ENCODE data around the gene PTPRM. TPM values are rescaled to one million over a fixed set of nuclear protein-coding genes. Genes with fewer than 3 reads are reported as not detected.

Gene PTPRM
- total RNA-seq, 1 donor = 84.7 TPM

- H3K27me3 ChIP-seq (ENCODE audit: insufficient read depth, low read length) = no peaks in the 10 kb centered on the region
- no peaks in the 10 kb centered on the region for H4K20me1 ChIP-seq (ENCODE audit: insufficient read depth, low read length)
- H2AFZ ChIP-seq (ENCODE audit: low read length) = no peak overlapping the region
- no peaks in the 10 kb centered on the region for H3K79me2 ChIP-seq (ENCODE audit: insufficient read depth, low read length)
- no peak for DNase-seq (ENCODE audit: insufficient read length, low spot score, missing footprints)
- H3K36me3 ChIP-seq (ENCODE audit: insufficient read depth, low read length) = no peaks in the 10 kb centered on the region
- H3K9me3 ChIP-seq (ENCODE audit: low read depth, low read length) = no peaks in the 10 kb centered on the region
- H3K27ac ChIP-seq (ENCODE audit: low read depth, low read length) = no peak overlapping the region
- no peaks in the 10 kb centered on the region for H3K4me1 ChIP-seq (ENCODE audit: insufficient read depth, low read length)
- TF ChIP-seq CTCF (IDR thresholded peaks at IDR 0.05; ENCODE audit: extremely low read depth, low read depth, low read length) = no peak
- H3K4me3 ChIP-seq (ENCODE audit: insufficient read depth, low read length) = no peak overlapping the region
- H3K4me2 ChIP-seq (ENCODE audit: insufficient read depth, low read length) = no peak overlapping the region
Observed at GRCh38 chr18:7878265-7879211, 311.4 kb downstream of the PTPRM start.

- Histone ChIP-seq H3K79me2 (ENCODE audit: insufficient read depth, low read length) (no peaks in the 10 kb centered on the region), H2AFZ (ENCODE audit: low read length) (no peak overlapping the region), H3K4me2 (ENCODE audit: insufficient read depth, low read length) (no peak overlapping the region), H4K20me1 (ENCODE audit: insufficient read depth, low read length) (no peaks in the 10 kb centered on the region), H3K4me3 (ENCODE audit: insufficient read depth, low read length) (no peak overlapping the region), H3K36me3 (ENCODE audit: insufficient read depth, low read length) (no peaks in the 10 kb centered on the region), H3K27ac (ENCODE audit: low read depth, low read length) (no peak overlapping the region), H3K4me1 (ENCODE audit: insufficient read depth, low read length) (no peaks in the 10 kb centered on the region), H3K27me3 (ENCODE audit: insufficient read depth, low read length) (no peaks in the 10 kb centered on the region), H3K9me3 (ENCODE audit: low read depth, low read length) (no peaks in the 10 kb centered on the region)
- DNase-seq (ENCODE audit: insufficient read length, low spot score, missing footprints) = no peak
- no peak for TF ChIP-seq CTCF (IDR thresholded peaks at IDR 0.05; ENCODE audit: extremely low read depth, low read depth, low read length)
Observed at GRCh38 chr18:7879717-7880116, 312.6 kb downstream of the PTPRM start.

- Histone ChIP-seq H3K4me3 (ENCODE audit: insufficient read depth, low read length) (no peak overlapping the region), H3K4me2 (ENCODE audit: insufficient read depth, low read length) (no peak overlapping the region), H3K79me2 (ENCODE audit: insufficient read depth, low read length) (no peaks in the 10 kb centered on the region), H3K27ac (ENCODE audit: low read depth, low read length) (no peak overlapping the region), H2AFZ (ENCODE audit: low read length) (no peak overlapping the region), H3K27me3 (ENCODE audit: insufficient read depth, low read length) (no peaks in the 10 kb centered on the region), H3K36me3 (ENCODE audit: insufficient read depth, low read length) (no peaks in the 10 kb centered on the region), H3K9me3 (ENCODE audit: low read depth, low read length) (no peaks in the 10 kb centered on the region), H4K20me1 (ENCODE audit: insufficient read depth, low read length) (no peaks in the 10 kb centered on the region), H3K4me1 (ENCODE audit: insufficient read depth, low read length) (no peaks in the 10 kb centered on the region)
- DNase-seq (ENCODE audit: insufficient read length, low spot score, missing footprints) = no peak
- TF ChIP-seq CTCF (IDR thresholded peaks at IDR 0.05; ENCODE audit: extremely low read depth, low read depth, low read length) = no peak
Observed at GRCh38 chr18:7885865-7886264, 318.7 kb downstream of the PTPRM start.

- H3K4me3 ChIP-seq (ENCODE audit: insufficient read depth, low read length) = no peak overlapping the region
- H3K36me3 ChIP-seq (ENCODE audit: insufficient read depth, low read length) = no peaks in the 10 kb centered on the region
- H3K4me2 ChIP-seq (ENCODE audit: insufficient read depth, low read length) = no peak overlapping the region
- DNase-seq (ENCODE audit: insufficient read length, low spot score, missing footprints) = no peak
- no peaks in the 10 kb centered on the region for H4K20me1 ChIP-seq (ENCODE audit: insufficient read depth, low read length)
- no peaks in the 10 kb centered on the region for H3K4me1 ChIP-seq (ENCODE audit: insufficient read depth, low read length)
- H3K9me3 ChIP-seq (ENCODE audit: low read depth, low read length) = no peaks in the 10 kb centered on the region
- TF ChIP-seq CTCF (IDR thresholded peaks at IDR 0.05; ENCODE audit: extremely low read depth, low read depth, low read length) = no peak
- no peaks in the 10 kb centered on the region for H3K27me3 ChIP-seq (ENCODE audit: insufficient read depth, low read length)
- H3K27ac ChIP-seq (ENCODE audit: low read depth, low read length) = no peak overlapping the region
- H3K79me2 ChIP-seq (ENCODE audit: insufficient read depth, low read length) = no peaks in the 10 kb centered on the region
- no peak overlapping the region for H2AFZ ChIP-seq (ENCODE audit: low read length)
Observed at GRCh38 chr18:7886436-7886835, 319.3 kb downstream of the PTPRM start.

Data from osteoblast (primary cell).